Keratinocyte (primary cell): ENCODE measurements around the gene HDAC8.

Experiments
- CTCF ChIP-seq, 3 experiments: IDR thresholded peaks in 1 of 3; conservative IDR thresholded peaks in 1 of 3; optimal IDR thresholded peaks in 1 of 3; 2 replicates in 2 of 3; 3 replicates in 1 of 3; pipeline versions ENCODE3 to v1.5.1; 2011; ENCODE audit warnings: low read length in 3 of 3, mild to moderate bottlenecking in 3 of 3, moderate library complexity in 2 of 3, control low read depth in 1 of 3, inconsistent platforms in 1 of 3; ENCODE audit not compliant: insufficient read depth in 2 of 3; ENCODE audit errors: extremely low read depth in 1 of 3
- EZH2 ChIP-seq: IDR thresholded peaks from one replicate; pipeline ENCODE4 v1.6.1; 2012; ENCODE audit warnings: inconsistent platforms, mild to moderate bottlenecking, low read length, moderate library complexity

- TF ChIP-seq CTCF (optimal IDR thresholded peaks at IDR 0.05 in 1 of 3, IDR thresholded peaks at IDR 0.05 in 1 of 3, conservative IDR thresholded peaks at IDR 0.05 in 1 of 3; ENCODE audit: extremely low read depth in 1 of 3, insufficient read depth in 2 of 3, low read length in 3 of 3) (no peak), EZH2 (no peak)
Measured at GRCh38 chrX:72478853-72479252, 93.8 kb downstream of the HDAC8 start.
